Upper lobe of right lung (tissue), 1 donor: ENCODE data around the gene SLAMF1. TPM values are rescaled to one million over a fixed set of nuclear protein-coding genes. Genes with fewer than 3 reads are reported as not detected.
A peak's percentile ranks its signal among the peaks of the same experiment; 100 is the strongest.

Source experiments
- ATAC-seq: fragments of 200-7000 bp; cut with Tn5 transposase; one replicate; pipeline ENCODE4 v1.9.1; 2020; ENCODE audit warnings: mild to moderate bottlenecking, moderate library complexity
- DNase-seq: peaks from one replicate; pipeline ENCODE4 v3.0.0-alpha.2; 2020
- H3K27ac ChIP-seq: fragments of 200-600 bp; one replicate; pipeline ENCODE4 v1.8.0; 2022
- H3K27me3 ChIP-seq: fragments of 200-600 bp; one replicate; pipeline ENCODE4 v1.8.0; 2022; ENCODE audit warnings: mild to moderate bottlenecking
- H3K36me3 ChIP-seq: fragments of 200-600 bp; one replicate; pipeline ENCODE4 v1.8.0; 2022
- H3K4me1 ChIP-seq: fragments of 200-600 bp; one replicate; pipeline ENCODE4 v1.8.0; 2022
- H3K4me3 ChIP-seq: fragments of 200-600 bp; one replicate; pipeline ENCODE4 v1.8.0; 2022; ENCODE audit warnings: mild to moderate bottlenecking
- H3K9me3 ChIP-seq: fragments of 200-600 bp; one replicate; pipeline ENCODE4 v1.8.0; 2022
- CTCF ChIP-seq: fragments of 200-600 bp; IDR thresholded peaks from one replicate; pipeline ENCODE4 v1.8.0; 2022; ENCODE audit warnings: antibody characterized with exemption
- intact Hi-C: fragments of 100-400 bp; cut with DNase I; formaldehyde crosslinking; loops from one replicate; pipeline ENCODE4 v1.11.0; 2022
- total RNA-seq: library from RNA; stranded (reverse); fragmentation: NEBNext Ultra II Directional; extraction: Animal tissue kit (Norgen Biotek cat#: 25700); gene quantifications from one replicate; pipeline ENCODE4 v1.2.1, GENCODE V29; 2021
- donor health status: DM: no; HTN: yes; CAD: no; lungs with severe emphysema.

The SLAMF1 gene
- total RNA-seq, 1 donor from 2014 or later = 1.6 TPM

DNA sequence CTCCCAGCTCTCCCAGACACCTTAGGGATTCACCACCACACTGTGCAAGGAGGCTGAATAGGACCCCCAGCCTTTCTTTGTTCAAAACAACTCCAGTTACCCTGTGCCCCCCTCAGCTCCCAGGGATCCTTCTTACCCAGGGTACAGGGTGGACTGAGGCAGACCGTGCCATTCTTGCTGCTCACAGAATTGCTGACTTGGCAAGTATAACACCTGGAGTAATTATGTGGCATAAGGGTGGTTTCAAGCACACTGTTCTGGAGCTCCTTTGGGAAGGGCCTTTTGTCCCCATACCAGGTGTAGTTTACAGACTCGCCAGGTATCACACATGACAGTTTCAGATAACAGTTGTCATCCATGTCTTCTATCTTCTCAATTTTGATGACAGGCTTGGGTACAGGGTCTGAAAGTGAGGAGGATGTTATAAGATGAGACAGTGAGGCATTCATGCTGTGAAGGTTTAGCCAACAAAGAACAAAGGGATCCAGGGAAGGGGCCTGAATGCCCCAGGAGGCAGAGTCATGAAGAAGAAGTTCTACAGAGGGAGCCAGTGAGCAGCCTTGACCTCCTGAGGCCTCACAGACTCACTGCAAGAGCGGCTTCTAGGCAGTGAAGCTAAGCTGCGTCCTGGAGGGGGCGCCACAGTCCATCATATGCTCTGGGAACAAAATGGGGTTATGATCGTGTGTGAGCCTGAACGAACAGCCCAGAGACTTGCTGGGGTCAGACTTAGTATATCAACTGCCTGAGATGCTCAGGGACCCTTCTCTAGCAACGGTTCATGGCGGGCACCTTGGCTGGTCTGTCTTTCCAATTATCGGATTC is 34.4 kb upstream of the SLAMF1 start:
- H3K4me3 ChIP-seq = no peak overlapping the region
- DNase-seq (peak; percentile 85), ATAC-seq (peak; percentile 96)
- peaks cover 12% of the 10 kb centered on the region for H3K4me1 ChIP-seq
- intact Hi-C loops = no loop called here
- H3K36me3 ChIP-seq = peaks cover 5% of the 10 kb centered on the region
- H3K27me3 ChIP-seq = no peaks in the 10 kb centered on the region
- peak; percentile 62 for TF ChIP-seq CTCF
- H3K9me3 ChIP-seq = no peaks in the 10 kb centered on the region
- no peak overlapping the region for H3K27ac ChIP-seq

GRCh38 chr1:160680399-160680798 is 33.6 kb upstream of the SLAMF1 start:
- Histone ChIP-seq H3K27me3 (no peaks in the 10 kb centered on the region), H3K4me1 (peaks cover 14% of the 10 kb centered on the region), H3K36me3 (peaks cover 5% of the 10 kb centered on the region), H3K4me3 (no peak overlapping the region), H3K9me3 (no peaks in the 10 kb centered on the region), H3K27ac (no peak overlapping the region)
- TF ChIP-seq CTCF = no peak
- no peak for ATAC-seq
- intact Hi-C loops = no loop called here
- no peak for DNase-seq

DNA sequence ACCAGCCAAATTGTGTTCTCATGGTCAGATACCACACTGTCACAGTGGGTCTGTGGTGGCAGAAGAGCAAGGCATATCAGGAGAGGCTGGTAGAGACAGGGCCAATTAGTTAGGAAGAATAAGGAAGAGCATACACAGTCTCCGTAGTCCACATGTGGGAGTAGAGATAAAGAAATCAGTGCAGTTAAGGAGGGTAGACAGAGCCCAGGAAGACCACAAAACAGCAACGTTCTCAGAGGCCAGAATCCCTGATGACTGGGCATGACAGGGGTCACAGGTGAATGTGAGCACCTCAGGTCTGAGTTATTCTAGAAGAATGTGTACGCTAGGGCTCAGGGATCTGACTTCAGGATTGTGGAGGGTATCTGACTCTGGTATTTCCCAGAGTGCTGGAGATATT is 33.0 kb upstream of the SLAMF1 start:
- no peaks in the 10 kb centered on the region for H3K9me3 ChIP-seq
- no peaks in the 10 kb centered on the region for H3K27me3 ChIP-seq
- DNase-seq = no peak
- TF ChIP-seq CTCF = no peak
- intact Hi-C loops = no loop called here
- peaks cover 15% of the 10 kb centered on the region for H3K4me1 ChIP-seq
- no peak for ATAC-seq
- no peak overlapping the region for H3K27ac ChIP-seq
- no peak overlapping the region for H3K4me3 ChIP-seq
- H3K36me3 ChIP-seq = peaks cover 3% of the 10 kb centered on the region

DNA sequence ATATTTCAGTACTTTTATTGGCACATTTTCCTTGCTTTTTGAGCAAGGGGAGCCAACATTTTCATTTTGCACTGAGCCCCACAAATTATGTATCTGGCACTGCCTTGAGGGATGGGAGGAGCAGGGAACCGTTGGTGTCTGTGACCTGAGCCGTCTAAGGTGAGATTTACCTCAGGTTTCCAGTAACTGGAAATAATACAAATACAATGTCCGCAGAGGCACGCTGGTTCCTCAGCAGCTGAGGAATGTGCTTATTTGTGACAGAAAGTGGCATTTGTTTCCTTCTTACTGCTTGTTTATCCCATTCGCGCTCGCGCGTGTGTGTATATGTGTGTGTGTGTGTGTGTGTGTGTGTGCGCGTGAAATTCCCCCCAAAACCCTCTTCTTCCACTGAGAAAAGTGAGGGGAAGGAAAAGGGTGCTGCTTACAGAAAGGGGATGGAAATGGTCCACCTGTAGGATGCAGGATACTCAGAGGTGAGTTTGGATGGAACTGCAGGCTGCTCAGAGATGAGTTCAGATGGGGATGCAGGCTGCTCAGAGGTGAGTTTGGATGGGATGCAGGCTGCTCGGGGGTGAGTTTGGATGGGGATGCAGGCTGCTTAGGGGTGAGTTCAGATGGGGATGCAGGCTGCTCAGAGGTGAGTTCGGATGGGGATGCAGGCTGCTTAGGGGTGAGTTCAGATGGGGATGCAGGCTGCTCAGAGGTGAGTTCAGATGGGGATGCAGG is 30.2 kb upstream of the SLAMF1 start:
- TF ChIP-seq CTCF = no peak
- Histone ChIP-seq H3K4me3 (no peak overlapping the region), H3K9me3 (no peaks in the 10 kb centered on the region), H3K36me3 (no peaks in the 10 kb centered on the region), H3K27ac (no peak overlapping the region), H3K4me1 (peaks cover 3% of the 10 kb centered on the region), H3K27me3 (no peaks in the 10 kb centered on the region)
- DNase-seq (no peak), ATAC-seq (no peak)
- intact Hi-C loops = no loop called here

DNA sequence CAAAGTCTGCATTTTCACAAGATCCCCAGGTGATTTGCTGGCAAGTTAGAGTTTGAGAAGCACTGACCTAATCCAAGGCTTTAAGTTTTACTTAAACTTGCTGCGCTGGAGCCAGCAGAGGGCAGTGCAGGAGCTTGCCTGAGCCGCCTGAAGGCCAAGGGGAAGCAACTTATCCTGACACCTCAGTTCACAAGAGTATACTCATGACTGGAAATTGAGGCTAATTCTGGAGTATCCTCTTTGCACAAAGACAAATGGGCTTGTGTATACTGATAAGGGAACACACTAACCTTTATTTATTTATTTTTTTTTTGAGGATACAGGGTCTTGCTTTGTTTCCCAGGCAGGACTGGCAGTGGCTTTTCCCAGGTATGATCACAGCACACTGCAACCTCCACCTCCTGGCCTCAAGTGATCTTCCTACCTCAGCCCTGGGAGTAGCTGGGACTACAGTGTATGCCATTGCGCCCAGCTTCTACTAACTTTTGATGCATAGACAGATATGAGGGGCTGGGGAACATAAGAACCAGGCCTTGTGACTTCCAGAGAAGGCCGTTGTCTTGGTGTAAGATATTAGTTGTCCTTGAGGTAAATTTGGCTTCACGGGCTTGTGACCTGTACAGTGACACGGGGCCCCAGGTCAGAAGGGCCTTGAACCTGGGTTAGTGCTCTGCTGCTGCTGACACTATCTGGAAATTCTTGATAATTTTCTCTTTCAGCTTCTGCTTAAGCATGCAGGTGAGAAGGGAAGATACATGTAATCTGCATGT is 29.0 kb upstream of the SLAMF1 start:
- Histone ChIP-seq H3K9me3 (no peaks in the 10 kb centered on the region), H3K36me3 (no peaks in the 10 kb centered on the region), H3K4me1 (peaks cover 3% of the 10 kb centered on the region), H3K27ac (no peak overlapping the region), H3K4me3 (no peak overlapping the region), H3K27me3 (no peaks in the 10 kb centered on the region)
- peak; percentile 82 for TF ChIP-seq CTCF
- ATAC-seq (peak; percentile 92), DNase-seq (peak; percentile 86)
- intact Hi-C loops = no loop called here
